HG03135 (cell line): Measurements from ENCODE around the gene BZW2.

Experiments
- ATAC-seq: cut with Tn5 transposase; IDR thresholded peaks from one replicate; pipeline ENCODE4 v1.9.1; 2021; ENCODE audit warnings: mild to moderate bottlenecking, moderate library complexity; ENCODE audit not compliant: unreplicated experiment

Gene BZW2

GRCh38 chr7:16712916-16713315, 66.9 kb downstream of the BZW2 start:
- no peak for ATAC-seq

- ATAC-seq, result no peak
These were observed 69.9 kb downstream of the BZW2 start for GRCh38 chr7:16715928-16716327.

- no peak for ATAC-seq
These were observed 72.2 kb downstream of the BZW2 start for GRCh38 chr7:16718111-16718656.

- no peak for ATAC-seq
These were observed 73.7 kb downstream of the BZW2 start for GRCh38 chr7:16719699-16720098.

GRCh38 chr7:16721541-16721940, 75.6 kb downstream of the BZW2 start:
- no peak for ATAC-seq

- no peak for ATAC-seq
These were observed 78.4 kb downstream of the BZW2 start for GRCh38 chr7:16724344-16724743.

GRCh38 chr7:16726189-16726588, 80.2 kb downstream of the BZW2 start:
- no peak for ATAC-seq

- ATAC-seq, result no peak
These were observed 81.8 kb downstream of the BZW2 start for GRCh38 chr7:16727736-16728135.

- no peak for ATAC-seq
These were observed 82.8 kb downstream of the BZW2 start for GRCh38 chr7:16728811-16729210.

GRCh38 chr7:16729541-16729940, 83.6 kb downstream of the BZW2 start:
- no peak for ATAC-seq

GRCh38 chr7:16730937-16731336, 85.0 kb downstream of the BZW2 start:
- ATAC-seq, result no peak

GRCh38 chr7:16732828-16733227, 86.8 kb downstream of the BZW2 start:
- ATAC-seq, result no peak

GRCh38 chr7:16734148-16734726, 88.3 kb downstream of the BZW2 start:
- no peak for ATAC-seq

GRCh38 chr7:16735020-16735419, 89.0 kb downstream of the BZW2 start:
- ATAC-seq, result no peak

GRCh38 chr7:16738011-16738688, 92.2 kb downstream of the BZW2 start:
- no peak for ATAC-seq

- no peak for ATAC-seq
These were observed 94.1 kb downstream of the BZW2 start for GRCh38 chr7:16739863-16740622.

- ATAC-seq, result no peak
These were observed 94.6 kb downstream of the BZW2 start for GRCh38 chr7:16740623-16740953.

- no peak for ATAC-seq
These were observed 95.0 kb downstream of the BZW2 start for GRCh38 chr7:16740996-16741395.

- ATAC-seq, result no peak
These were observed 95.7 kb downstream of the BZW2 start for GRCh38 chr7:16741676-16742075.

- ATAC-seq, result no peak
These were observed 96.6 kb downstream of the BZW2 start for GRCh38 chr7:16742547-16742946.

GRCh38 chr7:16743236-16743635, 97.3 kb downstream of the BZW2 start:
- ATAC-seq, result no peak
